ENCODE results near the gene OR1B1.

OR1B1 gene

DNA sequence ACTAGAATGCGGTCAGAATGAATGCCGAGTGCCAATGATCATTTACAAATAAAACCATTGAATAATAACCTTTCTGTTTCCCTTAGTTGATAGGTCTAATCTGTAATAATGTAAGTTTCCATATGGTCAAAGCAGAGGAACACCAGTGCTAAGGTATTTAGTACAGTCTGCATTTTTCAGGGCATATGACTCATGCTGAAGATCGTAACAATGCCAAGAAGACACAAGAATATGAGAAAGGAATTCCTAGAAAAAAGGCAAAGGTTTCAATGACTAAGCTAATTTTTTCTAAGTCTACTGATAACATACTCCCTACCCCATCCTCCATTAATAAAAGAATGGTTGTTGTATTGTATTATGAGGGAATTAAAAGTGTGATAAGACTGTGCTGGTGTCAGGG is 77.1 kb downstream of the OR1B1 start:
- no peak overlapping the region for H3K4me3 ChIP-seq (ENCODE audit: low read depth, low read length)
- TF ChIP-seq POLR2A (IDR thresholded peaks at IDR 0.05; ENCODE audit: extremely low read depth, insufficient read length) (no peak), CTCF (IDR thresholded peaks at IDR 0.05; ENCODE audit: low read depth, low read length) (no peak), MYC (IDR thresholded peaks at IDR 0.05; ENCODE audit: low read depth, low read length) (no peak)
- TF ChIP-seq, protein P1, sequence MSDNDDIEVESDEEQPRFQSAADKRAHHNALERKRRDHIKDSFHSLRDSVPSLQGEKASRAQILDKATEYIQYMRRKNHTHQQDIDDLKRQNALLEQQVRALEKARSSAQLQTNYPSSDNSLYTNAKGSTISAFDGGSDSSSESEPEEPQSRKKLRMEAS (IDR thresholded peaks at IDR 0.05; ENCODE audit: low read depth, low read length) = no peak

DNA sequence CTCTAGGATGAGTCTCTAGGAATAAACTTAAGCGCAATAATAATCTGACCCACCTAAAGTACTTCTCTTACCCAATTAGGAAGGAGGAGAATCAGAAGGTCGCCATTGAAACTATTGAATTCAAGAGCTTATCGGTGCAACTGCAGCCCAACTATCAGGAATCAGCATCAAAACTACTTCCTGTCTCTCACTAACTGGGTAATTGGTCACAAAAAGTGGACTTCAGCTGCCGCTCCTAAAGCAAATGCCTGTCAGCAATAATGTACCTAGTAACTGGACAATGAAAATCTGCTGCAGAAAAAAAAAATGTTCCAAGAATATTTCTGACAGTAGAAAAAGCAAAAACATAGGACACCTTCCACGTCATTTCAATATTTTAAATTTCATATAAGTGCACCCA is 77.6 kb downstream of the OR1B1 start:
- TF ChIP-seq CTCF (IDR thresholded peaks at IDR 0.05; ENCODE audit: low read depth, low read length) (no peak), POLR2A (IDR thresholded peaks at IDR 0.05; ENCODE audit: extremely low read depth, insufficient read length) (no peak), MYC (IDR thresholded peaks at IDR 0.05; ENCODE audit: low read depth, low read length) (no peak)
- TF ChIP-seq, protein P1 (IDR thresholded peaks at IDR 0.05; ENCODE audit: low read depth, low read length) = no peak
- no peak for DNase-seq (ENCODE audit: low read depth)
- no peak overlapping the region for H3K4me3 ChIP-seq (ENCODE audit: low read depth, low read length)

More for the DNA sequence above, 77.1 kb downstream of the OR1B1 start:
- DNase-seq (ENCODE audit: low read depth) = no peak
